Uterus (tissue), 2 donors: Measurements from ENCODE around the gene CCDC117.

ENCODE experiments used
- CTCF ChIP-seq, 4 experiments: fragments of 200-600 bp in 2 of 4; fragments of 450-650 bp in 2 of 4; sonication (generic) in 2 of 4; IDR thresholded peaks; one replicate each; pipeline ENCODE4 v1.5.1; 2016 to 2019; ENCODE audit warnings: antibody characterized with exemption in 4 of 4, mild to moderate bottlenecking in 2 of 4, moderate library complexity in 1 of 4
- POLR2A ChIP-seq, 2 donors: fragments of 450-650 bp; IDR thresholded peaks; one replicate each; pipeline ENCODE4 v1.6.1; 2016; ENCODE audit warnings: antibody characterized with exemption in 2 of 2, mild to moderate bottlenecking in 1 of 2, moderate library complexity in 1 of 2

GRCh38 chr22:28815729-28816128, 43.2 kb downstream of the CCDC117 start:
- TF ChIP-seq CTCF (IDR thresholded peaks at IDR 0.05) (no peak), POLR2A (IDR thresholded peaks at IDR 0.05) (no peak)
